Measurements from ENCODE around the gene PSMB7. TPM values are rescaled to one million over a fixed set of nuclear protein-coding genes. Genes with fewer than 3 reads are reported as not detected.

PSMB7 gene
- total and polyA plus RNA-seq, 8 donors: 39.0 to 99.9 (median 65.5) TPM

DNA sequence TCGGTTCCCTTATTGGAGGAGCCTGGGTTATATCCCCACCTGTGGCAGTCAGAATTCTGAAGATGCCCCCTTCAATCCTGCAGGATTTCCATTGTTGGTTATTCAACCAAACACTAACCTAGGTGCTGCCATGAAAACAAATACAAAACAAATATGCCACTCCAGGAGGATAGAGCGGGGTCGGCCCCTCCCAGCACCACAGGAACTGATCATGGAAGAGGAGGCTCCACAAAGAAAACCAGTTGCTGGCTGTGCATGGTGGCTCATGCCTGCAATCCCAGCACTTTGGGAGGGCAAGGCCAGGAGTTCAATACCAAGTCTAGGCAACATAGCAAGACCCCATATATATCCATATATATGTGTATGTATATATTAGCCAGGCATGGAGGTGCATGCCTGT lies 21.8 kb upstream of the PSMB7 start:
- WGBS, 2 donors: 85 to 91% methylated on average over 3 of the region's 3 CpGs
- DNase-seq (peak in 1 of 6 donors; percentile 6), FAIRE-seq (no peak), ATAC-seq (no peak)
- H3K36me3 ChIP-seq: no peaks in the 10 kb centered on the region
- no peak overlapping the region for H3K27ac ChIP-seq
- TF ChIP-seq, protein P1, sequence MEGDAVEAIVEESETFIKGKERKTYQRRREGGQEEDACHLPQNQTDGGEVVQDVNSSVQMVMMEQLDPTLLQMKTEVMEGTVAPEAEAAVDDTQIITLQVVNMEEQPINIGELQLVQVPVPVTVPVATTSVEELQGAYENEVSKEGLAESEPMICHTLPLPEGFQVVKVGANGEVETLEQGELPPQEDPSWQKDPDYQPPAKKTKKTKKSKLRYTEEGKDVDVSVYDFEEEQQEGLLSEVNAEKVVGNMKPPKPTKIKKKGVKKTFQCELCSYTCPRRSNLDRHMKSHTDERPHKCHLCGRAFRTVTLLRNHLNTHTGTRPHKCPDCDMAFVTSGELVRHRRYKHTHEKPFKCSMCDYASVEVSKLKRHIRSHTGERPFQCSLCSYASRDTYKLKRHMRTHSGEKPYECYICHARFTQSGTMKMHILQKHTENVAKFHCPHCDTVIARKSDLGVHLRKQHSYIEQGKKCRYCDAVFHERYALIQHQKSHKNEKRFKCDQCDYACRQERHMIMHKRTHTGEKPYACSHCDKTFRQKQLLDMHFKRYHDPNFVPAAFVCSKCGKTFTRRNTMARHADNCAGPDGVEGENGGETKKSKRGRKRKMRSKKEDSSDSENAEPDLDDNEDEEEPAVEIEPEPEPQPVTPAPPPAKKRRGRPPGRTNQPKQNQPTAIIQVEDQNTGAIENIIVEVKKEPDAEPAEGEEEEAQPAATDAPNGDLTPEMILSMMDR (IDR thresholded peaks at IDR 0.05): no peak
- H3K4me1 ChIP-seq: no peaks in the 10 kb centered on the region
- H3K9me3 ChIP-seq: no peaks in the 10 kb centered on the region
- intact Hi-C loops (cut with DNase I): no loop called here
- no peaks in the 10 kb centered on the region for H3K27me3 ChIP-seq
- no peak overlapping the region for H3K4me3 ChIP-seq

DNA sequence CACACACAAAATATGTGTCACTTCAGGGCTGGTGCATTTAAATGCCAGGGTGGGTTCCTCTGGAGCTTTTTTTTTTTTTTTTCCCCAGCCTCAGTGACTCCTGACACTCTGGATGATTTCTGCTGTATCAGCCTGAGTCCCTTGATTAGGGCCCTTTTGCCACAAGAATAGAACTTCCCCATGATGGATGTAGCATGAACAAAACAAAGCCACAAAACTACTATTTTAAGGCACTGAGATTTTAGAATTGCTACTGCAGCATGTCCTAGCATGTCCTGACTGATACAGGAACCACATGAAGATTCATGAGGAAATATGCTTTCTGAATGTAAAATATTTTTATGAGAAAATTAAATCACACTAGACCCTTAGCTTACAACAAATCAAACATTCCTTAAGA lies 21.1 kb upstream of the PSMB7 start:
- ATAC-seq (no peak), FAIRE-seq (no peak), DNase-seq (no peak)
- Histone ChIP-seq H3K9me3 (no peaks in the 10 kb centered on the region), H3K27ac (no peak overlapping the region), H3K4me1 (no peaks in the 10 kb centered on the region), H3K36me3 (no peaks in the 10 kb centered on the region), H3K27me3 (no peaks in the 10 kb centered on the region), H3K4me3 (no peak overlapping the region)
- intact Hi-C loops (cut with DNase I): no loop called here
- TF ChIP-seq, protein P1 (IDR thresholded peaks at IDR 0.05): no peak

DNA sequence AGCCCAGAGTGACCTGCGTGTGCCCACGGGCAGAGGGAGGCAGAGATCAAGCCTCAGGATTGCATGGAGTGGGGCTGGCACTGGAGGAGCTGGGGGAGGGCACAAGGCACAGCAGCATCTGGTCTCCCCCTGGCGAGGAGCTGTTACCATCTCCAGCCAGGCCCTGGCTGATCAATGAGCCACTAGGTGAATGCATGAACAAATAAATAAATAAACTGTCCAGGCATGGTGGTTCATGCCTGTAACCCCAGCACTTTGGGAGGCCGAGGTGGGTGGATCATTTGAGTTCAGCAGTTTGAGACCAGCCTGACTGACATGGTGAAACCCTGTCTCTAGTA lies 14.3 kb upstream of the PSMB7 start:
- TF ChIP-seq, protein P1 (IDR thresholded peaks at IDR 0.05): no peak
- no peak for DNase-seq
- WGBS, 2 donors: 66 to 77% methylated on average over 4 of the region's 4 CpGs
- Histone ChIP-seq H3K36me3 (no peaks in the 10 kb centered on the region), H3K9me3 (no peaks in the 10 kb centered on the region), H3K4me1 (no peaks in the 10 kb centered on the region), H3K4me3 (no peak overlapping the region), H3K27ac (no peak overlapping the region), H3K27me3 (no peaks in the 10 kb centered on the region)
- no peak for ATAC-seq
- FAIRE-seq: no peak
- intact Hi-C loops (cut with DNase I): no loop called here

DNA sequence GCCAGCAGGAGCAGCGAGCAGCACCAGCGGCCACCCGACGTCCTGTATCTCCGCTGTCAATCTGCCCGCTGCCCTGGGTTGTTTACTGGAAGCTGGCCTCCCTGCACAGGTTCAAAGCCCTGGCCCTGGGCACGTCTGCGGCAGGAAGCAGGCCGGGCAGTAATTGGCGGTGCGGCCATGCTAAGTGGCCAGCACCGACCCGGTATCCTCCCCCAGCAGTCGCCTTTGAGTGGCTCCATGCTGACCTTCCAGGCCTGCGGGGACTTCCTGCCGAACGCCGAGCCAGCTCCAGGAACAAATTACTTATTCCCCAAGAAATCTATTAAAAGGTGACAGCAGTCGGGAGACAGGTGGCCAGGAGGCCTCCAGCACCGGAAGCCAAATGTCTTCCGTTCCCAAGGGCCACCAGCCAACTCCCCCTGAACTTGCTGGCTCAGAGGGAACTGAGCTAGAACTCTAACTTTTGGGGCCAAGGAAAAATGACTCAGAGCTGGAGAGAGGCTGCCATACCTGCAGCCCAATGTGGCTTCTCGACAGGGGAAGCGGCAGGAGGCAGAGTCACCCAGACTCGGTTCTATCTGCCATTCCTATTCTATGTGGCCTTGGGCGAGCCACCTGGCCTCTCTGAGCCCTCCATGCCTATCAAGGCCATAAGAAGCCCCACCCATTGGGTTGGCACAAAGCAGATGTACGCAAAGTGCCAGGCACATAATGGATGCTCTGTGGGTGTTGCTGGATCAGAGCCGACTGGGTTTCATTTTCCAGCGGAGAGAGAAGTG lies 13.7 kb upstream of the PSMB7 start:
- TF ChIP-seq, protein P1 (IDR thresholded peaks at IDR 0.05): no peak
- no peaks in the 10 kb centered on the region for H3K27me3 ChIP-seq
- no peaks in the 10 kb centered on the region for H3K36me3 ChIP-seq
- H3K27ac ChIP-seq: no peak overlapping the region
- H3K9me3 ChIP-seq: no peaks in the 10 kb centered on the region
- ATAC-seq (no peak), FAIRE-seq (no peak), DNase-seq (no peak)
- H3K4me3 ChIP-seq: no peak overlapping the region
- 66 to 68% methylated on average over 28 of the region's 28 CpGs for WGBS, 2 donors
- intact Hi-C loops (cut with DNase I): no loop called here
- no peaks in the 10 kb centered on the region for H3K4me1 ChIP-seq

DNA sequence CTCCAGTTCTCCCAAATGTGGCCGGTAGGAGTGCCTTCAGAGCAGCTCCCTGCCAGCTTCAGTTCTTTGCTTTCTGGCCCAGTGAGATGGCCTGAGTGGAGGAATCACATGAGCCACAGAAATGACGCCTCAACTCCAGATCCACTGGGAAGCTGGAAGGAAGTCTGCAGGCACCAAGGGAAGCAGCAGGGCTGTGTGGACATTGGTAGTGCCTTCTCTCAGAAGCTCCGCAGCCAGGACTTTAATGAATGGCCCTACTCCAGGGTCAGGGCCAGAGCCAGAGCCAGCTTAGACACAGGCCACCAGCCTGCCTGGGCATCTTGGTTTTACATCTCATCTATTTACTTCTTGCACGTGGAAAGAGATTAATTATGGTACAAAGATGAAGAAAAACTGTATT lies 12.0 kb upstream of the PSMB7 start:
- FAIRE-seq (no peak), ATAC-seq (no peak), DNase-seq (no peak)
- Histone ChIP-seq H3K4me1 (no peaks in the 10 kb centered on the region), H3K27me3 (no peaks in the 10 kb centered on the region), H3K27ac (no peak overlapping the region), H3K4me3 (no peak overlapping the region), H3K9me3 (no peaks in the 10 kb centered on the region), H3K36me3 (no peaks in the 10 kb centered on the region)
- TF ChIP-seq, protein P1 (IDR thresholded peaks at IDR 0.05): no peak
- intact Hi-C loops (cut with DNase I): no loop called here
- WGBS, 2 donors: 60 to 64% methylated on average over 4 of the region's 4 CpGs

Data from pancreas (tissue), 10 donors.